HEK293T (cell line): Measurements from ENCODE around the gene DMTF1.
"Not testable (repeated sequence)": the region's sequence is repeated elsewhere in the genome, so short reads cannot be mapped to it uniquely, and the experiment has no call there.

Experiments
- ARNT ChIP-seq: fragments of 450-650 bp; IDR thresholded peaks from 2 replicates; pipeline ENCODE4 v1.6.1; 2017; ENCODE audit warnings: mild to moderate bottlenecking
- BHLHE40 ChIP-seq: fragments of 450-650 bp; IDR thresholded peaks from 2 replicates; pipeline ENCODE4 v1.6.1; 2016; ENCODE audit warnings: mild to moderate bottlenecking, moderate library complexity, borderline replicate concordance
- CTBP1 ChIP-seq: fragments of 450-650 bp; IDR thresholded peaks from 2 replicates; pipeline ENCODE4 v1.6.1; 2016; ENCODE audit warnings: borderline replicate concordance
- ELF4 ChIP-seq: fragments of 450-650 bp; IDR thresholded peaks from 2 replicates; pipeline ENCODE4 v1.6.1; 2017; ENCODE audit warnings: antibody characterized with exemption
- FOXM1 ChIP-seq: fragments of 450-650 bp; IDR thresholded peaks from 2 replicates; pipeline ENCODE4 v1.6.1; 2017; ENCODE audit warnings: mild to moderate bottlenecking, borderline replicate concordance
- HDGF ChIP-seq: fragments of 450-650 bp; IDR thresholded peaks from 2 replicates; pipeline ENCODE4 v1.6.1; 2017; ENCODE audit warnings: antibody characterized with exemption, borderline replicate concordance
- L3MBTL2 ChIP-seq: fragments of 450-650 bp; conservative IDR thresholded peaks from 2 replicates; pipeline ENCODE4 v1.6.1; 2016; ENCODE audit warnings: mild to moderate bottlenecking
- LEF1 ChIP-seq: fragments of 450-650 bp; IDR thresholded peaks from 2 replicates; pipeline ENCODE4 v1.6.1; 2017; ENCODE audit warnings: mild to moderate bottlenecking, borderline replicate concordance
- NFRKB ChIP-seq: fragments of 450-650 bp; IDR thresholded peaks from 2 replicates; pipeline ENCODE4 v1.6.1; 2016; ENCODE audit warnings: mild to moderate bottlenecking, moderate library complexity
- SP1 ChIP-seq: fragments of 450-650 bp; IDR thresholded peaks from 2 replicates; pipeline ENCODE4 v1.6.1; 2017
- SUZ12 ChIP-seq: fragments of 450-650 bp; IDR thresholded peaks from 2 replicates; pipeline ENCODE4 v1.6.1; 2016; ENCODE audit warnings: mild to moderate bottlenecking
- ZNF384 ChIP-seq: fragments of 450-650 bp; IDR thresholded peaks from 2 replicates; pipeline ENCODE4 v1.6.1; 2016

GRCh38 chr7:87238464-87239051 is 86.3 kb downstream of the DMTF1 start:
- not testable (repeated sequence) for TF ChIP-seq ARNT, SP1, CTBP1, ZNF384, BHLHE40, SUZ12, ELF4, LEF1, L3MBTL2, FOXM1, HDGF, NFRKB
